Activated CD4-positive, alpha-beta T cell treated with anti-CD3 and anti-CD28 coated beads, Interleukin-2, amount 10 ng/mL, durations not matched to agents 24 days and 14 days (primary cell): Measurements from ENCODE around the gene SAMD14. TPM values are rescaled to one million over a fixed set of nuclear protein-coding genes. Genes with fewer than 3 reads are reported as not detected.

Experiments used
- DNase-seq: peaks from one replicate; pipeline ENCODE4 v3.0.0; 2022
- H3K27ac Mint-ChIP-seq: one replicate; pipeline ENCODE4 v1.8.0; 2022; ENCODE audit warnings: mild to moderate bottlenecking, mixed read lengths
- H3K27me3 Mint-ChIP-seq: one replicate; pipeline ENCODE4 v1.8.0; 2022; ENCODE audit warnings: mixed read lengths
- H3K36me3 Mint-ChIP-seq: one replicate; pipeline ENCODE4 v1.8.0; 2022; ENCODE audit warnings: low read depth, mild to moderate bottlenecking, mixed read lengths
- H3K4me1 Mint-ChIP-seq: one replicate; pipeline ENCODE4 v1.8.0; 2021; ENCODE audit warnings: mixed read lengths
- H3K4me3 Mint-ChIP-seq: one replicate; pipeline ENCODE4 v1.8.0; 2022; ENCODE audit warnings: mild to moderate bottlenecking, moderate library complexity, mixed read lengths
- H3K9me3 Mint-ChIP-seq: one replicate; pipeline ENCODE4 v1.8.0; 2021; ENCODE audit warnings: mixed read lengths
- intact Hi-C: fragments of 100-400 bp; cut with micrococcal nuclease; formaldehyde crosslinking; loops from one replicate; pipeline ENCODE4 v1.15.1; 2023
- total RNA-seq: library from RNA; stranded (reverse); gene quantifications from 2 replicates; pipeline ENCODE4 v1.2.3, GENCODE V29; 2022

The SAMD14 gene
- 1.0 and 1.2 TPM in 2 replicates for total RNA-seq

- Mint-ChIP-seq H3K36me3 (peaks cover 30% of the 10 kb centered on the region), H3K4me1 (peaks cover 28% of the 10 kb centered on the region), H3K27me3 (peaks cover 31% of the 10 kb centered on the region), H3K9me3 (no peaks in the 10 kb centered on the region), H3K4me3 (peak within 1 kb of the TSS; percentile 81), H3K27ac (peak within 1 kb of the TSS; percentile 66)
- intact Hi-C loops, result no loop called here
- DNase-seq, result peak; percentile 85
Measured at GRCh38 chr17:50129728-50130558, at the start of gene SAMD14. Gene SAMD14 (minus strand): TSS chr17:50130160. CDS start chr17:50124959, 5,201 bp downstream.

GRCh38 chr17:50177983-50178834, 48.2 kb upstream of the SAMD14 start:
- intact Hi-C loops, result loop anchor here (5.0 kb wide), 1 partner anchor 36 kb away; no protein-coding TSS in a partner anchor
- Mint-ChIP-seq H3K4me3 (peak overlapping the region; percentile 33), H3K9me3 (no peaks in the 10 kb centered on the region), H3K4me1 (peaks cover 11% of the 10 kb centered on the region), H3K36me3 (no peaks in the 10 kb centered on the region), H3K27ac (peak overlapping the region; percentile 77), H3K27me3 (peaks cover 5% of the 10 kb centered on the region)
- peak; percentile 77 for DNase-seq

GRCh38 chr17:50177476-50177875, 47.5 kb upstream of the SAMD14 start:
- H3K4me1 Mint-ChIP-seq, result peaks cover 9% of the 10 kb centered on the region
- no peaks in the 10 kb centered on the region for H3K9me3 Mint-ChIP-seq
- no peak for DNase-seq
- peaks cover 5% of the 10 kb centered on the region for H3K27me3 Mint-ChIP-seq
- H3K36me3 Mint-ChIP-seq, result no peaks in the 10 kb centered on the region
- intact Hi-C loops, result loop anchor here (5.0 kb wide), 1 partner anchor 35 kb away; no protein-coding TSS in a partner anchor
- no peak overlapping the region for H3K4me3 Mint-ChIP-seq
- H3K27ac Mint-ChIP-seq, result no peak overlapping the region

DNA sequence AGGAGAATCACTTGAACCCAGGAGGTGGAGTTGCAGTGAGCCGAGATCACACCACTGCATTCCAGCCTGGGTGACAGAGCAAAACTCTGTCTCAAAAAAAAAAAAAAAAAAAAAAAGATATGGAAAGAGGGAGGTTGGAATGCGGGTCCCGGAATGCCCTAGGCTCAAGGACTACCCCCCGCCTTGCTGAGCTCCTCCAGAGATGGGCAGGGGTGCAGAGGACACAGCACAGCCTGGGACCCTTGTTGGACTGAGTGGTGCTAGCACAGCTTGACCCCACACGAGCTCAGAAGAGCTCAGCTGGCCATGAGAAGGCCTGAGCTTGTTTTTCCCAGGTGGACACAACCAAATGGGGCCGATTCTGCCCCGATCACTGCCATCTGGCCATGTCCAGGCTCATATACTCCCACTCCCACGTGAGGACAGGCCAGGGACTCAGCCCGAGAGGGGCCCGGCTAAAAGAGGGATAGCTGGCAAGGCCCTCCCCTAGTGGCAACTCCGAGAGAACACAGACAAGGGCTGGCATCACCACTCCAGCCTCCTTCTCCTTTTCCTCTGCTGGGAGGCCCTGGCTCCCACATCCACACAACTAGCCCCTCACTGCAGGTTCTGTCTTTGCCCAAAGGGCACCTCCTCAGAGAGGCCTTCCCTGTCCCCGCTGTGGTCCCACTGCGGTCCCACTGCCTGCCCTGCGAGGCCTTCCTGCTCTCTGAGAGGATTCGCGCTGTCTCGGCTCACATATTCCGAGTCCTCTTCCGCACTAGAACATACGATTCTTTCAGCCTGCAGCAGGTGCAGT, 46.8 kb upstream of the SAMD14 start:
- no peak for DNase-seq
- intact Hi-C loops, result loop anchor here (5.0 kb wide), 1 partner anchor 34 kb away; no protein-coding TSS in a partner anchor
- H3K27ac Mint-ChIP-seq, result no peak overlapping the region
- H3K36me3 Mint-ChIP-seq, result no peaks in the 10 kb centered on the region
- H3K27me3 Mint-ChIP-seq, result peaks cover 5% of the 10 kb centered on the region
- H3K9me3 Mint-ChIP-seq, result no peaks in the 10 kb centered on the region
- H3K4me3 Mint-ChIP-seq, result no peak overlapping the region
- peaks cover 9% of the 10 kb centered on the region for H3K4me1 Mint-ChIP-seq

- Mint-ChIP-seq H3K36me3 (no peaks in the 10 kb centered on the region), H3K9me3 (no peaks in the 10 kb centered on the region), H3K27ac (no peak overlapping the region), H3K27me3 (peaks cover 5% of the 10 kb centered on the region), H3K4me1 (peaks cover 12% of the 10 kb centered on the region), H3K4me3 (no peak overlapping the region)
- no peak for DNase-seq
- intact Hi-C loops, result loop anchor here (5.0 kb wide), 1 partner anchor 33 kb away; no protein-coding TSS in a partner anchor
Measured at GRCh38 chr17:50175035-50175807, 45.3 kb upstream of the SAMD14 start.

DNA sequence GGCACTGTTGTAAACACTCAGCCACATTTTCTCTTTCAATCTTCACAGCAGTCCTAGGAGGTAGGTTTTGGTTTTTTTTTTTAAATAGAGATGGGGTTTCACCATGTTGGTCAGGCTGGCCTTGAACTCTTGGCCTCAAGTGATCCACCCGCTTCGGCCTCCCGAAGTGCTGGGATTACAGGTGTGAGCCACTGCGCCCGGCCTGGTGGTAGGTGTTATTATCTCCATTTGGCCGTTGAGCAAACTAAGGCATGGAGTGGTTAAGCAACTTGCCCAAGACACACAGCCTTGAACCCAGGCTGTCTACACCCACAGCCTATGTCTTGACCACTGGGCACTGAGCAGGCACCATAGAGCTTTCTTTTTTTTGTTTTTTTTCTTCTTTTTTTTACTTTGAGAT, 44.5 kb upstream of the SAMD14 start:
- DNase-seq, result no peak

GRCh38 chr17:50173335-50173941, 43.5 kb upstream of the SAMD14 start:
- DNase-seq, result no peak
- Mint-ChIP-seq H3K4me3 (no peak overlapping the region), H3K9me3 (no peaks in the 10 kb centered on the region), H3K27ac (no peak overlapping the region), H3K36me3 (no peaks in the 10 kb centered on the region), H3K4me1 (peaks cover 19% of the 10 kb centered on the region), H3K27me3 (peaks cover 6% of the 10 kb centered on the region)
- intact Hi-C loops, result no loop called here

More for the DNA sequence above, 44.5 kb upstream of the SAMD14 start:
- no peak overlapping the region for H3K4me3 Mint-ChIP-seq
- H3K27ac Mint-ChIP-seq, result no peak overlapping the region
- H3K27me3 Mint-ChIP-seq, result peaks cover 2% of the 10 kb centered on the region
- no peaks in the 10 kb centered on the region for H3K9me3 Mint-ChIP-seq
- H3K36me3 Mint-ChIP-seq, result no peaks in the 10 kb centered on the region
- intact Hi-C loops, result no loop called here
- peaks cover 12% of the 10 kb centered on the region for H3K4me1 Mint-ChIP-seq

DNA sequence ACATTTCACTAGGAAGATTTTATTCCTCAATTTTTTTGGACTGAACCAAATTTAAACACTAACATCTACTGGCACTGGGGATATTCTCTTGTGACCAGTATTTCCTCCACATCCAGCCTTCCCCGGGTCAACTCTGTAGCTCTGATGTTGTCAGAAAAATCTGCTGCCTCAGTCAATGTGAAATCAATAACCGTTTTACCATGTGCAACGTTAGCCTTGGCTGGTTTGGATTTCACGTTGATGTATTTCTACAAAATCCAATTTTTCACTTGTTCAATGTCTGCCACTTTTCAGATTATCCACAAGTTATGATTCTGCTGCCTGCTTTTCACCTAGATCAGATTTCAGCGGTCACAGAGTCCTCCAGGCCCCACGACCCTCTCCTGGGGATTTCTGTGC, 43.0 kb upstream of the SAMD14 start:
- H3K36me3 Mint-ChIP-seq, result no peaks in the 10 kb centered on the region
- no peak overlapping the region for H3K4me3 Mint-ChIP-seq
- intact Hi-C loops, result no loop called here
- DNase-seq, result no peak
- peaks cover 3% of the 10 kb centered on the region for H3K27me3 Mint-ChIP-seq
- no peak overlapping the region for H3K27ac Mint-ChIP-seq
- no peaks in the 10 kb centered on the region for H3K9me3 Mint-ChIP-seq
- H3K4me1 Mint-ChIP-seq, result peaks cover 14% of the 10 kb centered on the region

DNA sequence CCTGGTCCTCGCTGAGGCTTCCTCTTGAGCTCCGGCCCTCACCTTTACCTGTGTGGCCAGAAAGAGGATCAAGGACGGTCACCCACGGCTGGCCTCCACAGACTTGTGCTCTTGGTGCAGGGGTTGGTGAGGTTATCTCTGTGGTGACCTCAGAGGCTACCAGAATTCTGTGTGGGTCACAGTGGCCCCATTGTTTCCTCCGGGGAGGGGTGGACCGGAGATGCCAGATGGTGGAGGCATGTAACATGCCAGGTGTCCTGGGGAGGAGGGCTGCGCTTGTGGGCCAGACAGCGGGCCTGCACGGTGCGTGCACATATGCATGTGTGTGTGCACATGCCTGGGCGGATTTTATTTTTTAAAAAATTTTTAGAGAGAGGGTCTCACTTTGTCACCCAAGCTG, 42.2 kb upstream of the SAMD14 start:
- DNase-seq, result no peak
- no peaks in the 10 kb centered on the region for H3K9me3 Mint-ChIP-seq
- no peak overlapping the region for H3K27ac Mint-ChIP-seq
- peaks cover 3% of the 10 kb centered on the region for H3K27me3 Mint-ChIP-seq
- no peaks in the 10 kb centered on the region for H3K36me3 Mint-ChIP-seq
- intact Hi-C loops, result no loop called here
- no peak overlapping the region for H3K4me3 Mint-ChIP-seq
- peaks cover 12% of the 10 kb centered on the region for H3K4me1 Mint-ChIP-seq

DNA sequence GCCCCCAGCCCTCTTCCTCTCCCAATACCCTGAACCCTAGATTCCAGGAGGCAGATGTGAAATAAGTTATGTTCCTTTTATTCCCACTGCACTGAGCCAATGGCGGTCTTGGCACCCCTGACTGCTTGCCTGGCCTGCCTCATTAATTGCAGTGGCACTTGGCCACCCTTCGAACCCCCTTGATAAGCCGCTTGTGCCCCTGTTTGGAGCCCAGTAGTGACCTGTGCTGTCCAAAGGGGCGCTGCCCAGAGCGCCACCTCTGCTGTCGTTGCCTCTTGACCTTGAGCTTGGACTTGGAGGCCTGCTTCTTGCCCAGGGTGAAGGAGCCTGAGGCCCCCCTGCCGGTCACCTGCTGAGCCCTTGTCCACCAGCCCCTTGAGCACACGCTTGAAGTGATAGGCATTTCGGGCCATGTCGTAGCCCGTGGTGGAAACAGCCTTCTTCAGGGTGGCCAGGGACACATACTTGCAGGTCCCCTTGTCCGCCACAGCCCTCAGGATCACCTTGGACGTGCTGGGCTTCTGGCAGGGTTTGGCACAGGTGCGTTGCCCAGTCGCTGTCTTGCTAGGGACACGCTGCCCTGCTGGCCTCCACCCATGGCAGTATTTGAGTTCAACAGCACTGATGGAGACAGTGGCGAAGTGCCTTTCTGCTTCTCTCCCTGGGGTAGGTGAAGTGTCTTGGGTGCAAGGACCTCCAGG, 41.6 kb upstream of the SAMD14 start:
- Mint-ChIP-seq H3K36me3 (no peaks in the 10 kb centered on the region), H3K9me3 (no peaks in the 10 kb centered on the region)
- no peak for DNase-seq

GRCh38 chr17:50170662-50171370, 40.9 kb upstream of the SAMD14 start:
- intact Hi-C loops, result no loop called here
- Mint-ChIP-seq H3K4me3 (no peak overlapping the region), H3K36me3 (no peaks in the 10 kb centered on the region), H3K27ac (no peak overlapping the region), H3K4me1 (peaks cover 12% of the 10 kb centered on the region), H3K27me3 (peaks cover 3% of the 10 kb centered on the region), H3K9me3 (no peaks in the 10 kb centered on the region)
- peak; percentile 72 for DNase-seq

More for the DNA sequence above, 41.6 kb upstream of the SAMD14 start:
- intact Hi-C loops, result no loop called here
- Mint-ChIP-seq H3K27ac (no peak overlapping the region), H3K4me1 (peaks cover 12% of the 10 kb centered on the region), H3K4me3 (no peak overlapping the region), H3K27me3 (peaks cover 3% of the 10 kb centered on the region)
